HG02610 (cell line): ENCODE measurements around the gene IQSEC2.
A peak's percentile ranks its signal among the peaks of the same experiment; 100 is the strongest.

Experiments
- ATAC-seq: cut with Tn5 transposase; IDR thresholded peaks from one replicate; pipeline ENCODE4 v1.9.1; 2021; ENCODE audit warnings: mild to moderate bottlenecking, moderate library complexity; ENCODE audit not compliant: unreplicated experiment

IQSEC2 gene

GRCh38 chrX:53281321-53281822 is at the start of gene IQSEC2:
IQSEC2 (minus strand) TSS chrX:53281584.
- ATAC-seq = no peak

- no peak for ATAC-seq
Measured at GRCh38 chrX:53330331-53330730, 48.9 kb upstream of the IQSEC2 start.

- ATAC-seq = no peak
Measured at GRCh38 chrX:53324803-53325202, 43.4 kb upstream of the IQSEC2 start.

- no peak for ATAC-seq
Measured at GRCh38 chrX:53324085-53324484, 42.7 kb upstream of the IQSEC2 start.

- ATAC-seq = no peak
Measured at GRCh38 chrX:53323196-53323595, 41.8 kb upstream of the IQSEC2 start.

DNA sequence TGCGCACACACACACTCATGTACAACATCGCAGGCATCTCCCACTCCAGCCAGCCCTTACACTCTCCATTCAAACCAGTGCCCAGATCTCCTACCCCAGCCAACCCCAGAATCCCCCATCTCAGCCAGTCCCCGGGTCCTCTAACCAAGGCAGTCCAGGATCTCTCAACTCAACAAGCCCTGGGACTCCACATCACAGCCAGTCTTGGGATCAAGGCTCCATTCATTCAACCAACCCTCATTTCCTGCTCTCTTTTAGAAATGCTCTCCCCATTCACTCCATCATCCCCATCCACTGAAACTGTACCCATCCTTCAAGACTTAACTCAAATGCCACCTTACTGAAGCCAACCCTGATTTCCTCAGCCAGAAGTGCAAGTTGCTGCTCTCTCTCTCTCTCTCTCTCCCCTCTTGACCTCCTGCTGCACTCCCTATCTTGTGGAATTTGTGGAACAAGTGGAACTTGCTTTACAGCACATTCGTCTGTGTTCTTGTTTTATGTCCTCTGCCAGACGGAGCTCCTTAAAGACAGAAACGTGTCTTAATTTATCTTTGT is 40.6 kb upstream of the IQSEC2 start:
- ATAC-seq = no peak

- ATAC-seq = no peak
Measured at GRCh38 chrX:53321230-53321942, 40.0 kb upstream of the IQSEC2 start.

- ATAC-seq = no peak
Measured at GRCh38 chrX:53320543-53321229, 39.3 kb upstream of the IQSEC2 start.

DNA sequence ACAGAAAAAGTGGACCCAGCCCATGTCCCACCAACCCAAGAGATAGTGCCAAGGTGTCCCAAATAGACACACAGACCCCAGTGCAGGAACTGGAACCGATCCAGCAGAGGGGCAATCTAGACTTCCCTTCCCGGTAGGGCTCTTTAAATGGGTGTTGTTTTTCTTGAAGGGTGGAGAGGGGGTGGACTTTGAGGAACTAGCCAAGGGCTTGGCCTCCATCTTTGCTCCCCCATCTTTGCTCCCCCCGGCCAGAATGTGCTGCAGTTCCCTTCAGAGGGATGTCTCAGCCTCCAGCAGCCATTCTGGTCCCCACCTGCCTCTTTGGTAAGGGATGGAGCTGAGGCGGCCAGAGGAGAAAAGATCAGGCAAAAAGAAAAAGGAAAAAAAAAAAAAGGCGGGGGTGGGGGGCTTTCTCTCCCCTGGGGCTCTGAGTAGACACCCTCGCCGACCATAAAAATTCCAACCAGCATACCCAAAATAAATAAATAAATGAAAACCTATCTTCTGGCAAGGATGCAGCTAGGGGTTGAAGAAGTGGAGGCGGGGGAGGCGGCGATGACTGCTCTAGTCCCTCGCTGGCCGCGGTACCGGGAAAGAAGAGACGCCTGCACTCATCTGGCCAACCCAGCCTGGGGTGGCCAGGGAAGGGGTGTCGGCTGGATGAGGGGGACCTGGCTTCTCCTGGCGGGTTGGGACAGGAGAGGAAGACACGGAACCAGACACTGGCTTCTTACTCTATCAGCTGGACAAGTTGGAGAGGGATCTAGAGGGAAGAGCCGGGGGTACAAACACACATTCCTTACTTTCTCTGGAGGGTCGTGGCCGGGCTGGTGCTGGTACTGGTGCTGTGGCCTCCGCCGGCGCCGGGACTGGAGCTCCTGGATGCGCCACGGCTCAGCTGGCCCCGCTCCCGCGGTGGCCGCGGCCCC is 38.5 kb upstream of the IQSEC2 start:
- no peak for ATAC-seq

- ATAC-seq = no peak
Measured at GRCh38 chrX:53318766-53319353, 37.5 kb upstream of the IQSEC2 start.

GRCh38 chrX:53317365-53318069 is 36.1 kb upstream of the IQSEC2 start:
- ATAC-seq = peak; percentile 72

DNA sequence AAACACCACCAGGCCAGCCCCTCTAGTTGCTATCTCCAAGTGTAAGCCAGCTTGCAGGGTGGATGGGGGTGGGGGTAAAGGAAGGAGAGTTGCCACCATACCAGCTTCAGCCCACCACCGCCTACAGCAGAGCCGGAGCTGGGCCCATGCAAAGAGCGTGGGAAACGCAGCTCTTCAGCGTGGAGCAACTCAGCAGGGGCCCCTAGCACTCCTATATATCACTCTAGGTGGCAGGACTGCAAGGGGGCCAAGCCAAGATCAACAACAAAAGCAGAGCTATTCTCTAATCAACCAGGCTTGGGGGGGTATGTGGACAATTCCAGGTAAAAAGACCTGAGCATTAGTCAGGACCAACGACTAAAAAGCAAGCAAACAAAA is 35.5 kb upstream of the IQSEC2 start:
- no peak for ATAC-seq

DNA sequence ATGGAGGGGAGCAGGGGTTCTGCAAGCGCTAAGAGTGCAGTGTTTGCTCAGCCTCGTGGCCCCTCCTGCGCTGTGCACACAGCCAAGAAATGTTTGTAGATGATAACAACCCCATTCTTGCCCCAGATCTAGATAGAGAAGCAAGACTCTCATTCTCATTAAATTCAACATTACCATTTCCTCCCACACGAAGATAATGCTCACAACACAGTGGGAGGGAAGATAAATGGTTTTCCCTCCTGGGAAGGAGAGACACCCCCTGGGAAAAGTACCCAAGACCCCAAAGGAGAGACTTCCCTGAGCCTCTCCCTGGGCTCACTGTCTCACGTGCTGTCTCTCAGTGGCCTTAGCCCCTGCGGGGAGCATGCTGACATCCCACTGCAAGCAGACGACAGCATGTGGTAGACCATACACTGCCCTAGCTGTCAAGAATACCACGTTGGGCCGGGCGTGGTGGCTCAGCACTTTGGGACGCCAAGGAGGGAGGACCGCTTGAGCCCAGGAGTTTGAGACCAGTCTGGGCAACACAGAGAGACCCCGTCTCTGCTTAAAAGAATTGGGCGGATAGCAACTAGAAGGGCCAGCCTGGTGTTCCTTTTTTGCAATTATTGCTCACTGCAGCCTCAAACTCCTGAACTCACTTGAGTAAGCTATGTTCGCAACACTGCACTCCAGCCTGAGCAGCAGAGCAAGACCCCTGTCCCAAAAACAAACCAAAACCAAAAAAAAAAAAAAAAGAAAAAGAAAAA is 34.9 kb upstream of the IQSEC2 start:
- ATAC-seq = no peak

GRCh38 chrX:53313728-53314105 is 32.3 kb upstream of the IQSEC2 start:
- ATAC-seq = no peak

GRCh38 chrX:53312946-53313727 is 31.8 kb upstream of the IQSEC2 start:
- ATAC-seq = no peak

GRCh38 chrX:53309837-53310236 is 28.5 kb upstream of the IQSEC2 start:
- no peak for ATAC-seq

- ATAC-seq = no peak
Measured at GRCh38 chrX:53308836-53309235, 27.5 kb upstream of the IQSEC2 start.
